HG02571 (cell line): ENCODE results near the gene PTCH2.
A peak's percentile ranks its signal among the peaks of the same experiment; 100 is the strongest.

Experiments
- ATAC-seq: cut with Tn5 transposase; IDR thresholded peaks from one replicate; pipeline ENCODE4 v1.9.1; 2021; ENCODE audit warnings: mild to moderate bottlenecking, moderate library complexity; ENCODE audit not compliant: unreplicated experiment

Gene PTCH2

DNA sequence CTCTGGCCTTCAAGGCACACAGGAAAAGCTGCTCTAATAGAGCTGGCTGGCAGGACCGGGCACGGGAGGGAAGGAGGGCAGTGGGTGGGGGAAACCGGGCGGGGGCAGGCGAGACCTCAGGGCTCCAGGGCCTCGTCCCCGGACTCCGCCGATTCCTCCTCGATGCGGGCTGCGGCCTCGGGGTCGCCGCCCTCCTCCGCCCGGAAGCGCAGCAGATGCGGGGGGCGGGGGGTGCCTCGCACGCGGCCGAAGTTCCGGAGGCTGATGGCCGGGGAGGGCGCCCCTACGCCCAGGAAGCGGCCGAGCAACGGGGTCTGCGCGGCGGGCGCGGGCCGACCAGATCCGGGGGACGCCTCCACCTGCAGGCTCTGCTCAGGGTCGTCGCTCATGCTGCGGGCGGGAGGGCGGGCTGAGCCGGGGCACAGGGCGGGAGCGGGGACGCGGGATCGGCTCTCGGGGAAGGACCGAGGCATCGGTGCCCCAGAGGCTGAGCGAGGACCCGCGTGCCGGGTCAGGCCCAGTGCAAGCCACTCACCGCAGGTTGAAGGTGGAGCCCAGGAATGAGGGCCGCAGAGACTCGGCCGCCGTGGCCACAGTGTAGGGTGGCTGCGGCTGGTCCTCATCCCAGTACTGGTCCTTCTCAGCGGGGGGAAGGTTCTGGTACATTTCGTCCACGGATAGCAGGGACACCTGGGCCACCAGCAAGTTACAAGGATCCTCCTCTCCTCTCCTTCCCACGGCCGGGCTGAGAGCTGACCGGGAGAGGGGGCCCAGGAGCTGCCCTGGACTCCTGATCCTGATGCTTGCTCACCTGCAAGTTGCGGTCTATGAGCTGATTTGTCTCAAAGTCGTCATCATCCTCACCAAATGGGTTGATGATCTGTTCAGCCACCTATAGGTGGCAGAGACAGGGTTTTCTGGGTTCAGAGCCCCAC, 58.7 kb downstream of the PTCH2 start:
- no peak for ATAC-seq

DNA sequence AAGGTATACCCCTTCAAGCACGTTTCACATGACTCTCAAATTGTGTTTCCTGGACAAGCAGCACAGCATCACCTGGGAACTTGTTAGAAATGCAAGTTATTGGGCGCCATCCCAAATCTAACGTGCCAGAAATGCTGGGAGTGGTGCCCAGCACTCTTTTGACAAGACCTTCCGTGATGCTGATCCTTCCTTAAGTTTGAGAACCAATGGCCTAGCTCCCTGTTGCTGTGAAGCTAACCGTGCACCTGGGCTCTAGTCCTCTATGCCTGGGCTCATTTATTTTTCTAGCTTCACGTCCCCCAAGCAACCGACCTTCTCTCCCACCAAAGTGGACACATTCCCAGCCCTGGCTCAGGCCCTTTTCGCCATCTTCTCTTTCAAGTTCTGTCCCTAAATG, 59.4 kb downstream of the PTCH2 start:
- ATAC-seq = no peak

DNA sequence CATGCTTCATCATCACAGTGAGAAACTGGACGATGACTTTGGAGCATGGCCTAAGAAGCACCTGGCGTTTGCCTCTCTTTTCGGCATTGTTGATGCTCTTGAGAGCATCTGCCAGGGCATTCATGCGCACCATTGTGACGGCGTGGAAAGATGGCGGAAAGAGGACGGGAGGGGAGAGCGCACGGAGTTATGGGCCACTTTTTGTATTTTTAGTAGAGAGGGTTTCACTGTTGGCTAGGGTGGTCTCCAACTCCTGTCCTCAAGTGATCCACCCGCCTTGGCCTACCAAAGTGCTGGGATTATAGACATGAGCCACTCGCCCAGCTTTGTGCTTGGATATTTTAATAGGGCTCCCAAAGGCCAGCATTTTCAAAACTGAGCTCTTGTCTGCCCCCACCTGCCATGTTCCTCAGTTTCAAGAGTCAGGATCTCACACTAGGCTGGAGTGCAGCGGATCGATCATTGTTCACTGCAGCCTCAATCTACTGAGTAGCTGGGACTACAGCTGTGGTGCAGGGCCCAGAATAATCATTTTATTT, 62.4 kb downstream of the PTCH2 start:
- ATAC-seq = no peak

DNA sequence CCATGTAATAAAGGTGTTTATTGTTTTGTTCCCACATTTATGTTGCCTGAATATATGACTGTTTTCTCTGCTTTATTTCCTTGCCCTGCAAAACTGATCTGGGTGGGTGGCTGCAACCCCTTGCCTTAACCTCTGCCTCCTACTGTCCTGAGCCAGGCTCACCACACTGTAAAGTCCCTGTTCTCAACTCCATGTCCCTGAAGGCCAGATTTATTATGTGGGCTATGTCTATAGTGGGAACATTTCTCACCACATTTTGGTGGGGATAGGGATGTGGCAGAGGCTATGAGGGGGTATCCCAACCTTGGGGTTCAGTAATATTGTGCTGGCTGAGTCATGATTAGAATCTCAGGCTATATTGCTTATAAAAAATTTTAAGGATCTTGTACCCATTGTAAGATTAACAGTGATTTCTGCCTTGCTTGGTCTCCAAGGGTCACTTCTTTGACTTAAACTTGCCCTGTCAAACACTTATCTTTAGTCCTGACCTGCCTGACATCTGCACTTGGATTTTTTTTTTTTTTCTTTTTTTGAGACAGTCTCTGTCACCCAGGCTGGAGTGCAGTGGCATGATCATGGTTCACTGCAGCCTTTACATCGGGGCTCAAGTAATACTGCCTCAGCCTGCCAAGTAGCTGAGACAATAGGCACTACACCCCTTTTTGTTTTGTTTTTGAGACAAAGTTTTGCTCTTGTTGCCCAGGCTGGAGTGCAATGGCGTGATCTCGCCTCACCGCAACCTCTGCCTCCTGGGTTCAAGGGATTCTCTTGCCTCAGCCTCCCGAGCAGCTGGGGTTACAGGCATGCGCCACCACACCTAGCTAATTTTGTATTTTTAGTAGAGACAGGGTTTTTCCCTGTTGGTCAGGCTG, 64.1 kb downstream of the PTCH2 start:
- no peak for ATAC-seq

DNA sequence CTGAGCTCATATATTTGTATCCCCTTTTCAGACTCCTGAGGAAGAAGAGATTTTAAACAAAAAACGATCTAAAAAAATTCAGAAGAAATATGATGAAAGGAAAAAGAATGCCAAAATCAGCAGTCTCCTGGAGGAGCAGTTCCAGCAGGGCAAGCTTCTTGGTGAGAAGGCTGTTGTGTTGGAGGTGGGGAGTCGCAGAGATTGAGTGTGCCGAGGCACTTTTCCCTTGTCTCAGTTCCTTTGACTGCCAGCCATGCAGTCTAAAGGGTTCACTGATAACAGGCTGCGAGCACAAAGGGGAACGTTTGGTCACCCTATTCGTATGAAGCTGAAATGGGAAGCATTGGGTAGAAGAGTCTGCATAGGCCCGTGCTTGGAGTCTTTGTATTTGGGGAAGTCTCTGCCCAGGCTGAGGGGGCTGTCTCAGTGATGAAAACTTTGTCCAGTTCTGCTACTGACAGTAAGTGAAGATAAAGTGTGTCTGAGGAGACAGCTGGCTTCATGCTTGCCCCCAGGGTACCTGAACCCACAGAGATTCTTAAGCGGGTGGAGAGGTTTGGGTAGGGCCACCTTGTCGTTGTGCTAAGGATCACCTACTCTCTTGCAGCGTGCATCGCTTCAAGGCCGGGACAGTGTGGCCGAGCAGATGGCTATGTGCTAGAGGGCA, 65.0 kb downstream of the PTCH2 start:
- ATAC-seq = no peak

DNA sequence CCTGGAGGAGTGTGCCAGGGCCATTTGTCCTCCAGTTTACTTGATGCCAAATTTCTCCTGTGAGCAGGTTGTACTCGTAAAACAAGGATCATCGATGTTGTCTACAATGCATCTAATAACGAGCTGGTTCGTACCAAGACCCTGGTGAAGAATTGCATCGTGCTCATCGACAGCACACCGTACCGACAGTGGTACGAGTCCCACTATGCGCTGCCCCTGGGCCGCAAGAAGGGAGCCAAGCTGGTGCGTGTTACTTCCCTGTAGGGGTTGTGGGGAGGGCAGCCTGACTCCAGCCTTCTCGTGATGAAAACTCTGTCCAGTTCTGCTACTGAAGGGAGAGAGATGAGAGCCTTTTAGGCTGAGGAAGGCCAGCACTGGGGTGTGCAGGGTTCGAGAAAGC, 65.5 kb downstream of the PTCH2 start:
- ATAC-seq = no peak

DNA sequence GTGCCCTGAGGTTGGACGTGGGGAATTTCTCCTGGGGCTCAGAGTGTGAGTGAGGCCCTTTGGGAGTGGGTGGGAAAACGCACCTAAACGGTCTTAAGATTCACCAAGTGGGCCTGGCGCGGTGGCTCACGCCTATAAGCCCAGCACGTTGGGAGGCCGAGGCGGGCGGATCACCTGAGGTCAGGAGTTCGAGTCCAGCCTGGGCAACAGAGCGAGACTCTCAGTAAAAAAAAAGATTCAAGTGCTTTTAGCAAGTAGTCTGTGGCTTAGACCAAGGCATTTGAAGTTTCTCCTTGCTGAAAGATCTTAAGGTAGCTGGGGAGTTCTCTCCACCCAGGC, 66.4 kb downstream of the PTCH2 start:
- no peak for ATAC-seq

DNA sequence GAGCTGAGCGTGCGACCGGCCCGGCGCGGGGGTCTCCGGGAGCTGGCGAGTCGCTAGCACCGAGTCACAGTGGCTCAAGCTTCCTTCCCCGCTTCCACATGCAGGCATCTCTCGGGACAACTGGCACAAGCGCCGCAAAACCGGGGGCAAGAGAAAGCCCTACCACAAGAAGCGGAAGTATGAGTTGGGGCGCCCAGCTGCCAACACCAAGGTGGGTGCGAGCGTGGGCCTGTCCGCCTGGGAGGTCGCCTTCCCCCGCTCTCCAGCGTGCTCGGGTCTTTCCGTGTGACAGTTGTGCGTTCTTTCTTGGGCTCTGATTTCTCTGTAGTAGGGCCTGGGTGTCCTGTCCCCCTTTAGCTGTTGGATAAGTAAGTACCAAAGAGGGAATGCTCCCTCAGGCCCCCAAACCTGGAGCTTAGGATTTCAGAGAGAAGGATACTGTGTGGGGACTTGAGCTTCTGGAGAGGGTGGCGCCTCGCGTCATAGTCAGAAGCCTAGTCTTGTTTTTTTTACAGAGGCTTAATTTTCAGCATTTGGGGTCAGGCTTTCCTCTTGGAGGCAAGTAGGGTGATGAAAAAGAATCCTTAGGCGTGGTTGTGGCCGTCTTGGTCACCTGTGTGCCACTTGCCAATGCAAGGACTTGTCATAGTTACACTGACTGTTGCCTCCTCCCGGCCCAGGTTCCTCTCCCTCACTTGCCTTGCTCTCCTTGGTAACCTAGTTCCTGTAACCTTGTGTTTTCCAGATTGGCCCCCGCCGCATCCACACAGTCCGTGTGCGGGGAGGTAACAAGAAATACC, 66.9 kb downstream of the PTCH2 start:
- peak; percentile 17 for ATAC-seq

DNA sequence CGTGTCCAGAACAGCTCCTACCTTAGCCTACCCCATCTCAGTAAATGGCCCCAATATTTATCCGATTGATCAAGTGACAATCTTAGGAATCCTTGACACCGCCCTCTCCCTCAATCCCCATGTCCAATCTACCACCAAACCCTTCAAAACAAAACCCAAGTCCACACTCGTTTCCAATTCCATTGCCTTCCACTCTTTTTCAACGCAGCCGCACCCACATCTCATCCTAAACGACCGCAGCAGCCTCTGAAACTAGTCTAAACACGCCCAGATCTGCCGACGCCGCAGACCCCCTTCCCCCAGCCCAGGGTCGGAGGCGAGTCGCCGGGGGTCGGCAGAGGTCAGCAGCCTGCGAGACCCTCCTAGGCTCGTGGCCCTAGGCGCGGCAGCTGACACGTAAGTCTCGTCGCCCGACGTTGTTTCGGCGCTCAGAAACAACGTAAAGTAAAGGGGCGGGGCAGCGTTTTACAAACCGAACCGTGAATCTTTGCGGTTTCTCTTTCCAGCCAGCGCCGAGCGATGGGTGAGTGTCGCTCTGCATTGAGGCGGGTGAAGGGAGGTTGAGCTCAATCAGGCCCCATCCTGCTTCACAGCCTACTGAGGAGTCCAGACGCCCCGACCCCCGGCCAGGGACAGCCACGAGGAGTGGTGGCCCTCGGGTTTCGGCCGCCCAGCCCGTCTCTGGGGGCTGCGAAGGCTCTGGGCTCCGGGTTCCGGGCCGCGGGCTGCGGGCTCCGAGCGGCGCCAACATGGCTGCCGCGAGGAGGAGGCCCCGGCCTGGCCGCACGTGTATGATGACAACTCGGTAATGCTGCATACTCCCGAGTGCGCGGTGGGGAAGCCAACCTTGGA, 67.7 kb downstream of the PTCH2 start, which contains the start of gene RPS8:
Gene RPS8 (plus strand): TSS at position 463 of the 852 bp plus-strand sequence. CDS start 57 bp downstream, at position 520.
- peak; percentile 71 for ATAC-seq
